ENCODE results near the gene PHLDB3. TPM values are rescaled to one million over a fixed set of nuclear protein-coding genes. Genes with fewer than 3 reads are reported as not detected.
A peak's percentile ranks its signal among the peaks of the same experiment; 100 is the strongest.

PHLDB3 gene
- total RNA-seq, 4 donors from 2014 or later = 10.3 to 16.2 (median 12.6) TPM

GRCh38 chr19:43429395-43429794 is 75.2 kb downstream of the PHLDB3 start:
- Histone ChIP-seq H3K4me3 (no peak overlapping the region), H3K4me1 (peaks cover 0 to 14% (median 6%) of the 10 kb centered on the region in 4 donors), H3K36me3 (no peaks in the 10 kb centered on the region), H3K27me3 (no peaks in the 10 kb centered on the region), H3K9me3 (no peaks in the 10 kb centered on the region), H3K27ac (replicated peaks in 1 of 4) (no peak overlapping the region)
- intact Hi-C loops (cut with DNase I) = no loop called here
- DNase-seq (ENCODE audit: extremely low spot score) = no peak
- 79% methylated on average over 7 of the region's 7 CpGs for WGBS
- TF ChIP-seq CTCF (IDR thresholded peaks at IDR 0.05) = no peak
- no peak for TF ChIP-seq POLR2AphosphoS5 (IDR thresholded peaks at IDR 0.05)
- TF ChIP-seq POLR2A (IDR thresholded peaks at IDR 0.05; ENCODE audit: low read depth) = no peak
- TF ChIP-seq EP300 (IDR thresholded peaks at IDR 0.05) = no peak

GRCh38 chr19:43425567-43426392 is 78.8 kb downstream of the PHLDB3 start:
- H3K36me3 ChIP-seq = no peaks in the 10 kb centered on the region
- no peak for DNase-seq (ENCODE audit: extremely low spot score)
- no peaks in the 10 kb centered on the region for H3K9me3 ChIP-seq
- H3K4me1 ChIP-seq = peaks cover 0 to 14% (median 6%) of the 10 kb centered on the region in 4 donors
- no peak for TF ChIP-seq POLR2AphosphoS5 (IDR thresholded peaks at IDR 0.05)
- peak in 1 of 3 experiments; percentile 19 for TF ChIP-seq CTCF (IDR thresholded peaks at IDR 0.05)
- no peak for TF ChIP-seq EP300 (IDR thresholded peaks at IDR 0.05)
- H3K27ac ChIP-seq (replicated peaks in 1 of 4) = peak overlapping the region in 1 of 4 donors; percentile 15
- peaks cover 0 to under 1% (median 0%) of the 10 kb centered on the region in 4 donors for H3K27me3 ChIP-seq
- intact Hi-C loops (cut with DNase I) = no loop called here
- H3K4me3 ChIP-seq = no peak overlapping the region
- 28% methylated on average over 8 of the region's 8 CpGs for whole genome bisulfite sequencing

Other genes starting within 250 kb of the PHLDB3 start
- gene PSG9, start 235.2 kb downstream of the PHLDB3 start, total RNA-seq = not detected
- gene CD177, start 151.1 kb downstream of the PHLDB3 start, total RNA-seq = 1 to 10 TPM in 1 of 4 donors, under 1 TPM in 3; 0.42 to 4.3 (median 0.74) TPM
- not detected for gene TEX101, start 89.9 kb downstream of the PHLDB3 start, total RNA-seq
- 1 to 10 TPM in 1 of 4 donors, under 1 TPM in 3; 0.42 to 1.4 (median 0.84) TPM for gene LYPD3, start 39.1 kb downstream of the PHLDB3 start, total RNA-seq
- 10 to 100 TPM; 48.2 to 63.2 (median 55.9) TPM for gene ETHE1, start 22.5 kb upstream of the PHLDB3 start, total RNA-seq
- gene ZNF575, start 28.4 kb upstream of the PHLDB3 start, total RNA-seq = under 1 TPM; 0.66 to 0.97 (median 0.82) TPM
- gene XRCC1, start 70.8 kb upstream of the PHLDB3 start, total RNA-seq = 10 to 100 TPM; 21.2 to 27.2 (median 24.4) TPM
- 1 to 10 TPM; 3.3 to 6.2 (median 4.9) TPM for gene PINLYP, start 71.1 kb upstream of the PHLDB3 start, total RNA-seq
- 10 to 100 TPM; 20.3 to 36.0 (median 28.6) TPM for gene IRGQ, start 91.4 kb upstream of the PHLDB3 start, total RNA-seq
- gene ZNF576, start 91.8 kb upstream of the PHLDB3 start, total RNA-seq = 10 to 100 TPM in 3 of 4 donors, 1 to 10 TPM in 1; 10.0 to 18.6 (median 16.6) TPM
- under 1 TPM; 0.13 to 0.42 (median 0.25) TPM for gene SRRM5, start 107.3 kb upstream of the PHLDB3 start, total RNA-seq
- gene ZNF428, start 114.9 kb upstream of the PHLDB3 start, total RNA-seq = 10 to 100 TPM; 33.2 to 61.3 (median 47.8) TPM
- 10 to 100 TPM; 31.6 to 67.9 (median 46.9) TPM for gene CADM4, start 135.1 kb upstream of the PHLDB3 start, total RNA-seq
- 10 to 100 TPM in 3 of 4 donors, 1 to 10 TPM in 1; 7.5 to 45.7 (median 18.4) TPM for gene PLAUR, start 165.4 kb upstream of the PHLDB3 start, total RNA-seq
- not detected for gene IRGC, start 211.3 kb upstream of the PHLDB3 start, total RNA-seq